Psoas muscle (tissue), 7 donors: ENCODE data around the gene ZBTB17. TPM values are rescaled to one million over a fixed set of nuclear protein-coding genes. Genes with fewer than 3 reads are reported as not detected.

ENCODE experiments used
- polyA plus RNA-seq, 3 donors: library from polyadenylated mRNA; stranded (reverse); fragments of 200-250 nt; gene quantifications; one replicate each; pipeline ENCODE4 v1.2.3, GENCODE V29; 2013
- total RNA-seq, 4 donors: library from RNA; stranded (reverse); fragmentation: NEBNext Ultra II Directional in 2 of 4; extraction: Animal tissue kit (Norgen Biotek cat#: 25700) in 2 of 4; gene quantifications; one replicate each; pipeline versions ENCODE4 v1.2.1 to v1.2.4, GENCODE V29; 2021 to 2023
- donor health status: healthy with polysubstance abuse.
- donor health status: DM: no; HTN: no; CAD: no; lungs with moderate emphysema.
- donor health status: Bipolar disorder and iron deficiency.
- donor health status: healthy.
- donor health status: DM: no; HTN: no; CAD: no.
- donor health status: DM: no; HTN: no; CAD: no.
- donor health status: DM: yes; HTN: yes; CAD: no.

Gene ZBTB17
- total and polyA plus RNA-seq, 7 donors = 23.5 to 44.3 (median 29.5) TPM

Other genes with a start within 250 kb of the ZBTB17 start
- gene SLC25A34, start 239.8 kb downstream of the ZBTB17 start, total RNA-seq = 10 to 100 TPM in 3 of 4 donors, 1 to 10 TPM in 1; 6.1 to 48.2 (median 37.2) TPM
- 10 to 100 TPM in 1 of 3 donors, 1 to 10 TPM in 2; 1.3 to 10.1 (median 7.5) TPM for gene SLC25A34, start 239.8 kb downstream of the ZBTB17 start, polyA plus RNA-seq
- not detected for gene TMEM82, start 233.6 kb downstream of the ZBTB17 start, total RNA-seq
- not detected for gene TMEM82, start 233.6 kb downstream of the ZBTB17 start, polyA plus RNA-seq
- 10 to 100 TPM in 1 of 4 donors, 1 to 10 TPM in 3; 2.5 to 11.3 (median 4.2) TPM for gene FBLIM1, start 217.3 kb downstream of the ZBTB17 start, total RNA-seq
- 1 to 10 TPM; 2.5 to 3.1 (median 2.5) TPM for gene FBLIM1, start 217.3 kb downstream of the ZBTB17 start, polyA plus RNA-seq
- 1 to 10 TPM in 3 of 4 donors, under 1 TPM in 1; 0.97 to 2.8 (median 2.2) TPM for gene UQCRHL, start 168.5 kb downstream of the ZBTB17 start, total RNA-seq
- 1 to 10 TPM; 2.9 to 7.1 (median 4.8) TPM for gene UQCRHL, start 168.5 kb downstream of the ZBTB17 start, polyA plus RNA-seq
- 10 to 100 TPM; 38.3 to 46.5 (median 44.7) TPM for gene SPEN, start 128.4 kb downstream of the ZBTB17 start, total RNA-seq
- 10 to 100 TPM; 10.2 to 35.2 (median 13.0) TPM for gene SPEN, start 128.4 kb downstream of the ZBTB17 start, polyA plus RNA-seq
- under 1 TPM in 1 of 4 donors, not detected in 3; 0.06 TPM for gene SRARP, start 28.1 kb upstream of the ZBTB17 start, total RNA-seq
- under 1 TPM; 0.06 to 0.17 (median 0.09) TPM for gene SRARP, start 28.1 kb upstream of the ZBTB17 start, polyA plus RNA-seq
- 1,000 to 10,000 TPM; 1,183 to 3,738 (median 2,852) TPM for gene HSPB7, start 41.9 kb upstream of the ZBTB17 start, total RNA-seq
- gene HSPB7, start 41.9 kb upstream of the ZBTB17 start, polyA plus RNA-seq = 1,000 to 10,000 TPM; 1,867 to 2,156 (median 2,058) TPM
- 1 to 10 TPM in 3 of 4 donors, under 1 TPM in 1; 0.84 to 2.2 (median 1.4) TPM for gene CLCNKA, start 45.9 kb upstream of the ZBTB17 start, total RNA-seq
- gene CLCNKA, start 45.9 kb upstream of the ZBTB17 start, polyA plus RNA-seq = 1 to 10 TPM in 1 of 3 donors, under 1 TPM in 2; 0.30 to 1.2 (median 0.63) TPM
- under 1 TPM in 1 of 4 donors, not detected in 3; 0.30 TPM for gene CLCNKB, start 67.7 kb upstream of the ZBTB17 start, total RNA-seq
- under 1 TPM in 2 of 3 donors, not detected in 1; 0.05 to 0.31 TPM for gene CLCNKB, start 67.7 kb upstream of the ZBTB17 start, polyA plus RNA-seq
- gene FAM131C, start 97.5 kb upstream of the ZBTB17 start, total RNA-seq = not detected
- under 1 TPM; 0.01 to 0.51 (median 0.06) TPM for gene FAM131C, start 97.5 kb upstream of the ZBTB17 start, polyA plus RNA-seq
- gene EPHA2, start 180.0 kb upstream of the ZBTB17 start, total RNA-seq = 1 to 10 TPM; 3.0 to 7.0 (median 3.5) TPM
- 1 to 10 TPM; 1.3 to 8.0 (median 1.5) TPM for gene EPHA2, start 180.0 kb upstream of the ZBTB17 start, polyA plus RNA-seq
- 1 to 10 TPM; 1.1 to 1.8 (median 1.3) TPM for gene ARHGEF19, start 236.6 kb upstream of the ZBTB17 start, total RNA-seq
- 1 to 10 TPM in 2 of 3 donors, under 1 TPM in 1; 0.99 to 2.4 (median 1.3) TPM for gene ARHGEF19, start 236.6 kb upstream of the ZBTB17 start, polyA plus RNA-seq